Lung (tissue), 12 donors: Measurements from ENCODE around the gene RAE1. TPM values are rescaled to one million over a fixed set of nuclear protein-coding genes. Genes with fewer than 3 reads are reported as not detected.
A peak's percentile ranks its signal among the peaks of the same experiment; 100 is the strongest.

Experiments
- ATAC-seq: fragments of 200-7000 bp; cut with Tn5 transposase; one replicate; pipeline ENCODE4 v1.9.1; 2020; ENCODE audit warnings: moderate number of reproducible peaks; ENCODE audit not compliant: insufficient read depth, low FRiP score
- DNase-seq, 3 donors: peaks; one replicate each; pipeline ENCODE4 v3.0.0-alpha.2; 2013 to 2017
- H3K27ac ChIP-seq, 2 donors: one replicate each; pipeline ENCODE4 v1.5.1; 2013; ENCODE audit warnings: mild to moderate bottlenecking in 2 of 2, moderate library complexity in 2 of 2, control low read depth in 1 of 2, inconsistent platforms in 1 of 2, low read depth in 1 of 2, low read length in 1 of 2
- H3K27me3 ChIP-seq, 3 donors: one replicate each; pipeline ENCODE4 v1.5.1; 2013; ENCODE audit warnings: low read length in 2 of 3; ENCODE audit not compliant: control insufficient read depth in 3 of 3, insufficient read depth in 3 of 3
- H3K36me3 ChIP-seq, 4 donors: one replicate each; pipeline ENCODE4 v1.5.1; 2013; ENCODE audit warnings: low read length in 4 of 4, mild to moderate bottlenecking in 1 of 4, moderate library complexity in 1 of 4; ENCODE audit not compliant: control insufficient read depth in 4 of 4, insufficient read depth in 4 of 4
- H3K4me1 ChIP-seq, 5 donors: one replicate each; pipeline ENCODE4 v1.5.1; 2013; ENCODE audit warnings: low read length in 5 of 5, mild to moderate bottlenecking in 2 of 5, moderate library complexity in 1 of 5; ENCODE audit not compliant: control insufficient read depth in 5 of 5, insufficient read depth in 5 of 5
- H3K4me3 ChIP-seq: one replicate; pipeline ENCODE4 v1.5.1; 2013; ENCODE audit warnings: mild to moderate bottlenecking, control low read depth, moderate library complexity
- H3K9ac ChIP-seq, 2 donors: one replicate each; pipeline ENCODE4 v1.5.1; 2013; ENCODE audit warnings: low read length in 2 of 2, control low read depth in 1 of 2; ENCODE audit not compliant: insufficient read depth in 1 of 2
- H3K9me3 ChIP-seq, 4 donors: one replicate each; pipeline ENCODE4 v1.5.1; 2013; ENCODE audit warnings: low read length in 3 of 4, mild to moderate bottlenecking in 1 of 4, moderate library complexity in 1 of 4; ENCODE audit not compliant: control insufficient read depth in 4 of 4, insufficient read depth in 3 of 4
- WGBS, 2 donors: extraction: QIAGEN DNeasy Blood & Tissue Kit; methylation state at CpG; one replicate each; pipeline ENCODE4 v1.1.7; 2013; 5-methylcytosine and 5-hydroxymethylcytosine counted together
- polyA plus RNA-seq, 2 donors: library from polyadenylated mRNA; stranded (reverse); fragments of 200-250 nt; gene quantifications; one replicate each; pipeline ENCODE4 v1.2.1, GENCODE V29; 2013
- total RNA-seq, 2 donors: library from RNA; depleted of rRNA in 1 of 2; stranded (reverse); fragments of >200 nt in 1 of 2; gene quantifications; one replicate each; pipeline ENCODE4 v1.2.1, GENCODE V29; 2014 to 2021
- TF ChIP-seq, protein P1 (sequence below): IDR thresholded peaks from 2 replicates; pipeline ENCODE4 v1.5.1; 2012; ENCODE audit warnings: mild to moderate bottlenecking; ENCODE audit errors: control extremely low read depth, extremely low read depth
- donor health status: control.
- donor health status: control.
- donor health status: Bipolar disorder and iron deficiency.
- donor health status: healthy.
- donor health status: DM: yes; HTN: yes; CAD: no.

The RAE1 gene
- total and polyA plus RNA-seq, 4 donors, result 9.7 to 31.0 (median 20.7) TPM

DNA sequence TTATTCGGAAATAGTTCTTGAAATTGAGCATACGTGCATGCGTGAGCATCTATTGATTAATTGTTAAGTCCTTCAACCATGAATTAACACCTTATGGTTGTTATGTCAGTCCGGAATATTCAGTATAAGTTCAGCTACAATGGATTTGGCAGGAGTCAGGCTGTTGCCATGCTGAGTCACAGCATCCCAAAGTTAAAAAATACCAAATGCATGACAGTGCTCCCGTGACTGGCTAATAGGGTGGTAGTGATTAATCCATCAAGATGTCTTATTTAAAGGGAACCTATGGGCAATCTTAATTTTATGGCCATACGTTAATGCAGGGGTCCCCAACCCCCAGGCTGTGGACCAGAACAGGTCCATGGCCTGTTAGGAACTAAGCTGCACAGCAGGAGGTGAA lies 10.5 kb downstream of the RAE1 start:
- DNase-seq (no peak), ATAC-seq (no peak)
- peak overlapping the region in 1 of 2 donors; percentile 45 for H3K27ac ChIP-seq
- no peak overlapping the region for H3K4me3 ChIP-seq
- H3K9ac ChIP-seq, result no peak overlapping the region
- peaks cover 0 to 8% (median 0%) of the 10 kb centered on the region in 5 donors for H3K4me1 ChIP-seq
- peaks cover 22 to 34% (median 29%) of the 10 kb centered on the region in 4 donors for H3K36me3 ChIP-seq
- TF ChIP-seq, protein P1, sequence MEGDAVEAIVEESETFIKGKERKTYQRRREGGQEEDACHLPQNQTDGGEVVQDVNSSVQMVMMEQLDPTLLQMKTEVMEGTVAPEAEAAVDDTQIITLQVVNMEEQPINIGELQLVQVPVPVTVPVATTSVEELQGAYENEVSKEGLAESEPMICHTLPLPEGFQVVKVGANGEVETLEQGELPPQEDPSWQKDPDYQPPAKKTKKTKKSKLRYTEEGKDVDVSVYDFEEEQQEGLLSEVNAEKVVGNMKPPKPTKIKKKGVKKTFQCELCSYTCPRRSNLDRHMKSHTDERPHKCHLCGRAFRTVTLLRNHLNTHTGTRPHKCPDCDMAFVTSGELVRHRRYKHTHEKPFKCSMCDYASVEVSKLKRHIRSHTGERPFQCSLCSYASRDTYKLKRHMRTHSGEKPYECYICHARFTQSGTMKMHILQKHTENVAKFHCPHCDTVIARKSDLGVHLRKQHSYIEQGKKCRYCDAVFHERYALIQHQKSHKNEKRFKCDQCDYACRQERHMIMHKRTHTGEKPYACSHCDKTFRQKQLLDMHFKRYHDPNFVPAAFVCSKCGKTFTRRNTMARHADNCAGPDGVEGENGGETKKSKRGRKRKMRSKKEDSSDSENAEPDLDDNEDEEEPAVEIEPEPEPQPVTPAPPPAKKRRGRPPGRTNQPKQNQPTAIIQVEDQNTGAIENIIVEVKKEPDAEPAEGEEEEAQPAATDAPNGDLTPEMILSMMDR, result no peak
- no peaks in the 10 kb centered on the region for H3K27me3 ChIP-seq
- 95 to 96% methylated on average over 6 of the region's 6 CpGs for WGBS, 2 donors
- H3K9me3 ChIP-seq, result no peaks in the 10 kb centered on the region

GRCh38 chr20:57364451-57364850 lies 13.4 kb downstream of the RAE1 start:
- H3K4me3 ChIP-seq, result no peak overlapping the region
- H3K27me3 ChIP-seq, result no peaks in the 10 kb centered on the region
- peaks cover 0 to 8% (median 0%) of the 10 kb centered on the region in 5 donors for H3K4me1 ChIP-seq
- H3K36me3 ChIP-seq, result peaks cover 32 to 49% (median 40%) of the 10 kb centered on the region in 4 donors
- no peak overlapping the region for H3K9ac ChIP-seq
- no peak overlapping the region for H3K27ac ChIP-seq
- no peaks in the 10 kb centered on the region for H3K9me3 ChIP-seq
- TF ChIP-seq, protein P1, result no peak
- ATAC-seq (no peak), DNase-seq (no peak)

GRCh38 chr20:57369596-57369995 lies 18.5 kb downstream of the RAE1 start:
- Histone ChIP-seq H3K4me1 (no peaks in the 10 kb centered on the region), H3K4me3 (no peak overlapping the region), H3K27me3 (no peaks in the 10 kb centered on the region), H3K9me3 (no peaks in the 10 kb centered on the region), H3K36me3 (peaks cover 52 to 72% (median 61%) of the 10 kb centered on the region in 4 donors), H3K9ac (no peak overlapping the region), H3K27ac (no peak overlapping the region)
- TF ChIP-seq, protein P1, result no peak
- DNase-seq, result no peak
- ATAC-seq, result no peak
- 66 to 71% methylated on average over 3 of the region's 3 CpGs for WGBS, 2 donors

- Histone ChIP-seq H3K27ac (no peak overlapping the region), H3K9ac (no peak overlapping the region), H3K36me3 (peaks cover 53 to 73% (median 66%) of the 10 kb centered on the region in 4 donors), H3K4me3 (no peak overlapping the region), H3K27me3 (no peaks in the 10 kb centered on the region), H3K4me1 (no peaks in the 10 kb centered on the region), H3K9me3 (no peaks in the 10 kb centered on the region)
- WGBS, 2 donors, result 97 to 98% methylated on average over 9 of the region's 9 CpGs
- no peak for ATAC-seq
- no peak for DNase-seq
- TF ChIP-seq, protein P1, result no peak
These were observed 19.3 kb downstream of the RAE1 start for GRCh38 chr20:57370316-57370715.
